GM04504 (cell line): ENCODE data around the gene GGN.
"Not testable (repeated sequence)": the region's sequence is repeated elsewhere in the genome, so short reads cannot be mapped to it uniquely, and the experiment has no call there.

Experiments used
- DNase-seq: peaks from one replicate; pipeline ENCODE4 v3.0.0-alpha.2; 2012; ENCODE audit warnings: low read depth

GGN gene, protein sequence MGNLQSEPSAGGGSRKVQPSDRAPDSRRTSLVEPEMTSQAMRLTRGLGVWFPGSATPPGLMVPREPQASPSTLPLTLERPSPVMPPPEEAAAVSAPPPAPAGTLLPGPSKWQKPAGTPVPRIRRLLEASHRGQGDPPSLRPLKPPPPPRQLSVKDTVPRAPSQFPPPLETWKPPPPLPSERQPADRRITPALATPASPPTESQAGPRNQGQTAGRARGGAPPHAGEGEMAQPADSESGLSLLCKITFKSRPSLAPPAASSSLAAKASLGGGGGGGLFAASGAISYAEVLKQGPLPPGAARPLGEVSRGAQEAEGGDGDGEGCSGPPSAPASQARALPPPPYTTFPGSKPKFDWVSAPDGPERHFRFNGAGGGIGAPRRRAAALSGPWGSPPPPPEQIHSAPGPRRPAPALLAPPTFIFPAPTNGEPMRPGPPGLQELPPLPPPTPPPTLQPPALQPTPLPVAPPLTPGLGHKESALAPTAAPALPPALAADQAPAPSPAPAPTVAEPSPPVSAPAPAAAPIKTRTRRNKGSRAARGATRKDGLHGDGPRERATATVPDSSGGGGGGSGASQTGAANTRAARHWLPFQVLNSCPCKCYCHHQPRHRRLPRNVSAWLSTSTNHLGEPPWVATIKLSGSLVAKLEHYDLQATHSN

DNA sequence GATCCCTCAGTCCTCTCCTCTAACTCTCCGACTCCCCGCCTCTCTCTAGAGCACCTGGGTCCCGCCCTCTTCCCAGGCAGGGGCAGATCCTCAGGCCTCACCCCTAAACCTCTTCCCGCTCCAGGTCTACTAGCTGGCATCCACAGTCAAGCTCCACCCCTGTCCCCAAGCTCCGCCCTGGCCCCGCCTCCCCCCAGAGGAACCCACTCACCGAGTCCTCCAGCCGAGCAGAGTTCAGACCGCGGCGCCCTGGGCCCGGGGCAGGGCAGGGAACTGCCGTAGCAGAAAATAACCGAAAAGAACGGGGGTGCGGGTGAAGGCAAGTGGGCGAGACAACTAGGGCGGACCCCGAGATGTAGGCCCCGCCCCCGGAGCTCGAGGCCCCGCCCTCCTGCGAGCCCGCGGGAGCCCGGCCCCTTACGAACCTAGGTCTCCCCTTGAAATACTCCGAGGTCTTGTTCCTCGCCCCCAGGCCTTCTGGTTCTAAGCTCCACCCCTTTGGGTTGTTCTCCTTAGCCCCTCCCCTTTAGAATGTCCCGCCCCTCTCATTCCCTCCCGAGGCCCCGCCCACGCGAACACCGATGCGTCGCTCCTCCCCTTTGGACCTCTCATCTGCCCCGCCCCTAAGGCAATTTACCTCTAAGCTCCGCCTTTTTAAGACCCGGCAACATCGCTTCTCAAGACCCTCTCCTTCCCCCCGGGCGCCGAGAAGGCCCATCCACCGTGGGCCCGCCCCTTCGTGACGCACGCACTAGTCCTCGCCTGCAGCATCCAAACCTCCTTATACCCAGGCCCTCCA is at the start of gene GGN:
GGN (minus strand) TSS at position 485 of the 799 bp plus-strand sequence. CDS start 773 bp downstream, outside the sequence.
- peak; percentile 77 for DNase-seq

DNA sequence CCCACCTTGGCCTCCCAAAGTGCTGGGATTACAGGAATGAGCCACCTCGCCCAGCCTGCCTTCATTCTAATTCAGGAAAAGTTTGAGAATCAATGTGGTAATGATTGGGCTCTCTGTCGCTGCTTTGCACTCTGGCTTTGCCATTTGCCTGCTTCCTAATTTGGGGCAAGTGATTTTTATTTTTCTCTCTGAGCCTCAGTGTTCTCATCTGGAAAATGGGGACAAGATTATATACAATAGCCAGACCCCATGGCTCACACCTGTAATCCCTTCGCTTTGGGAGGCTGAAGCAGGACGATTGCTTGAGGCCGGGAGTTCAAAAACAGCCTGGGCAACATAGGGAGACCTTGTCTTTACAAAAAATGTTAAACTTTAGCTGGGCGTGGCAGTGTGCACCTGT is 49.5 kb upstream of the GGN start:
- no peak for DNase-seq

DNA sequence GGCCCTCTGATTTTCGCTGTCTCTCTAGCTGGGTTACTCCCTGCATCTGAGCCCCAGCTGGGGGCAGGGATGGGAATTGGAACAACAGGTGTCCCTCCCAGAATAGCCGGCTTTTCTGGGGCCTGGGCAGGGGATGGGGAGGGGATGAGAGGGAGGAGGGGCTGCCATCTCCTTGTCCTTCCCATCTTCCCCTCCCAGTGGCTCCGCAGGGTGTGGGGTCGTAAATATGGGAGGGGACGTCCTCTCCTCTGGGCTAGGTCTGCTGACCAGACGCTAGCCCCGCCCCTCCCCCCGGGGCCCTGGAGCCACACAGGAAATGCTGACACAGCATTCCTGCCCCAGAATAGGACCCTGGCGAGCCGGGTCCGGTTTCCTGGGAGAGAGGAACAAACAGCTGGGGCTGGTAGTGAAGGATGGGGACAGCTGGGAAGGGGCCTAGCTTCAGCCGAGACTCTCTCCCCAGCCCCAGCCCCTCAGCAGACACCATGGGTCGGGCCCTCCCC is 46.8 kb upstream of the GGN start:
- DNase-seq, result no peak

DNA sequence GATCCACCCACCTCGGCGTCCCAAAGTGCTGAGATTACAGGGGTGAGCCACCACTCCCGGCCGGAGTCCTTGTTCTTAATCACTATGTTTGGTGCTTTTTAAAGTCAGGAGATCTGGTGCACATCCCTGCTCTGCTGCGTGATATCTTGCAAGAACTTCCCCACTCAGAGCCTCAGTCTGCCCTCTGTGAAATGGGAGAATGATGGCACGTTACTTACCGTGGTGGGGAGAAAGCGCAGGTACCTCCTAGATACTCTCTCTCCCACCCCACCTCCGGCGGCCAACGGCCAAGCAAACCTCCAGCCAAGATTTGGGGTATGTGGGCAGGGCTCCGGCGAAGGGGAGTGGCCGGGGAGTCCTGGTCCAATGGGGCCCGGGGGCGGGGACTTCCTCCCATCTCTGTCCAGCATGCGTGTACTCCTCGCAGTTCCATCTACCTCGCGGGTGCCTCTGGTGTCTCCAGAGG is 45.5 kb upstream of the GGN start, which contains the start of gene RYR1:
RYR1 (plus strand) TSS at position 424 of the 466 bp plus-strand sequence. CDS start 139 bp downstream, outside the sequence.
- no peak for DNase-seq

DNA sequence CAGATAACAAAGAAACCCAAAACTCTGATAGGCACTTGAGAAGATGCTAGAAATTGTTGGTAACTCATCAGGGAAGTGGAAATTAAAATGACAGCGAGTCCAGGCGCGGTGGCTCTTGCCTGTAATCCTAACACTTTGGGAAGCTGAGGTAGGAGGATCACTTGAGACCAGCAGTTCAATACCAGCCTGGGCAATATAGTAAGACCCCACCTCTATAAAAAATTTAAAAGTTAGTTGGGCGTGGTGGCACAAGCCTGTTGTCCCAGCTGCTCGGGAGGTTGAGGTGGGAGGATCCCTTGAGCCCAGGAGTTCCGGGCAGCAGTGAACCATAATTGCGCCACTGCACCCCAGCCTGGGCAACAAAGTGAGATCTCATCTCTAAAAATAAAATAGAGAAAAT is 43.1 kb upstream of the GGN start:
- no peak for DNase-seq

DNA sequence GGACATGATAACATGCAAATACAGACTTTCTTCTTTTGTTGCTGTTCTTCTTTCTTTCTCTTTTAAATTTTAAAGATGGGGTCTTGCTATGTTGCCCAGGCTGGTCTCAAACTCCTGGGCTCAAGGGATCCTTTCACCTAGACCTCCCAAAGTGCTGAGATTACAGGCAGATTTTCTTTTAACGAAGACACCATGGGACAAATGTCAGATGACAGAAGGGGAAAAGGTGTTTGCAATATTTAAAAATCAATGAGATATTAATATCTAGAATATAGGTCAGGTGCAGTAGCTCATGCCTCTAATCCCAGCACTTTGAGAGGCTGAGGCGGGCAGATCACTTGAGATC is 42.0 kb upstream of the GGN start:
- DNase-seq, result no peak

DNA sequence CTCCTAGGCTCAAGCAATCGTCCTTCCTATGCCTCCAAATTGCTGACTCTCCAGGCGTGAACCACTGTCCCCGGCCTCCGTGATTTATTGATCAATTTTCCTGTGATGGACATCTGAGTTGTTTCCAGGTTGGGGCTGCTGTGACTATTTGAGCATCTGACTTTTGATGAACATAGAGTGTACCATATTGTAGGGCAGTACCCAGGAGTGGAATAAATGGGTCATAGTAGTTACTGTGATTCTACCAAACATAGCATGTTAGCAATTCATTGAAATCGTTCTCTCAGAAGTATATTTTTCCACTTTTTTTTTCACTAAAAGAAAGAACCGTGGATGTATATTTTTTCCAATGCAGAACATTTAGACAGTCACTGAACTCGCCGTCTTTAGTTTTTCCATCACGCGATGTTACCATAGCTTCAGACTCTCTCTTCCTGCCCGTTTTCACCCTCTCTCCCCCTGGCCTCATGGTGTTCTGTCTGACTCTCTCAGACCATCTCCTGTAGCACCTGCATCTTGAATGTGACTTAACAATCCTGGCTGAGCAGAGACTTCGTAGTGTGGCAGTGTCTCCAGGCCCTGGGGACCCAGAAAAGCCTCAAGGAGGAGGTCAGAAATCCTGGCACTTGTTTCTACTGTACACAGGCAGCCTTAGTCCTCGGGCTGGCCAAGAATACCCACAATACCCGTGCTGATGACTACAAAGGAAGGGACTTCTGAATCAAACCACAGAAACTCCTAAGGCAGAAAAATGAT is 41.4 kb upstream of the GGN start:
- no peak for DNase-seq

DNA sequence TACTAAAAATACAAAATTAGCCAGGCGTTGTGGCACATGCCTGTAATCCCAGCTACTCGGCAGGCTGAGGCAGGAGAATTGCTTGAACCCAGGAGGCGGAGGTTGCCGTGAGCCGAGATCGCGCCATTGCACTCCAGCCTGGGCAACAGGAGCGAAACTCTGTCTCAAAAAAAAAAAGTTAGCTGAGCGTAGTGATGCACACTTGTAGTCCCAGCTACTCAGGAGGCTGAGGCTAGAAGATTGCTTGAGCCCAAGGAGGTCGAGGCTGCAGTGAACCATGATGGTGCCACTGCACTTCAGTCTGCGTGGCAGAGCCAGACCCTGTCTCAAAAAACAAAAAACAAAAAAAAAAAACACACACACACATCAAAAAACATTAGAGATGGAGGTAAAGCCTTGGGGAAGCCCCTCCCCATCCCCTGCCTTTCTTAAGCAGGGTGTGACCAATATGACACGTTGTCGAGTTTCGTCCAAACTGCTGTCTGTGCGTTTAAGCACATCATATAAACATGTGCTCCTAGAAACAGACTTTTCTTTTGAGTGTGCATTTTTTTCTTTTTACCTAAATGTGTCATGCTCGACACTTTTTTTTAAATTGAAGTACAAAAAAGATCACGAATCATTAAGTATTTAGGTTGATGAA is 39.3 kb upstream of the GGN start:
- not testable (repeated sequence) for DNase-seq

DNA sequence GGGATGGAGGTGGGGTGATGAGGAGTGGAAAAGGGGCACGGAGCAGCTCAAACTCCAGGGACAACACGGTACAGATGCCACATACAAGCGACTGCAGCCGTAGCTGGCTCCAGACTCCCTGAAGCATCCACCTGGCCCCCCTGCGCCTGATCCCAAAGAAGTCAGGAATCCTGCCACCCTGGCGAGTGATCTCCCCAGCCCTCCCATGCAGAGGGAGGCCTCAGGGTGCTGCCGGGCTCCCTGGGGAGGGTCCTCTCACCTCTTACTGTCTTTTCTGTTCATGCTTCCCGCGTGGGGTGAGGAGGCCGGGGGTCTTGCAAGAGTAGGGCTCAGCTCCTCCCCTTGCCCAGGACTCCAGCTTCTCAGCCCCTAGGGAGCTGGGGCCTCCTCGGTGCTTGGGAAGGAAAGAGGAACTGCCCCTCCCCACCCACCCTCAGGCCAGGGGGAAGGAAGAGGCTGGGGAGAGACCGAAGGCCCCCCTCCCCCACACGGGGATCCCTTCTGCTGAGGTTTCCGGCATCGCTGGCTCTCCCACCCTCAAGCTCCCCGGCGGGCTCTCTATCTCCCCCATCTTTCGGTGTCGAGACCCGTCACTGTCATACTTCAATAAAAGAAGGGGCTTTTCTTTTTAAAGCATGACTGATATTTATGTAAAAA is 38.1 kb upstream of the GGN start, which contains the start of gene RASGRP4:
RASGRP4 (minus strand) TSS at position 410 of the 657 bp plus-strand sequence; CDS start at position 282, 128 bp downstream.
- no peak for DNase-seq

DNA sequence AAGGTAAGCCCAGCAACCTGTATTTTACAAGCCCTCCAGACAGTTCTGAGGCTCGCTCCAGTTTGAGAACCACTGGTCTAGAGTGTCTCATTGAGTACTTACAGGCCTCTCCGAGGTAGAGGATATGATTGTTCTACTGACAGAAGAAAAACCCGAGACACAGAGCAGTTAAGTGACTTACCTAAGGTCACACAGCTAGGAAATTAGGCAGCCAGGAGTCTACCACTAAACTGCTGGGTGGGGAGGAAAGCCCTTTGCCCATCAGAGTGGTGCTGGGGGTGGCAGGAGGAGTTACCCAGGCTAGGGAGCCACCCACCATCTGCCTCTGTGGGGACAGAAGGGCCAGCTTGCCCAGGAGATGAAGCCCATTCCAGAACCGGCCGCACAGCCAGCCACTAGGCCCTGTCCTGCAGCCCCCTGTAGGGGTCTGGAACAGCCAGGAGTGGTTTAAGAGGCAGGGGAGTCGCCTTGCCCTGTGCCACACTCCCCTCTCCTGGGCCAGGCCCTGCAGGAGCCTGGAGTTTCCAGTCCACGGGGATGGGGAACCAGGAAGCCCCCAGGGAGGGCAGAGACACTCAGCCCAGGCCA is 37.5 kb upstream of the GGN start:
- no peak for DNase-seq

DNA sequence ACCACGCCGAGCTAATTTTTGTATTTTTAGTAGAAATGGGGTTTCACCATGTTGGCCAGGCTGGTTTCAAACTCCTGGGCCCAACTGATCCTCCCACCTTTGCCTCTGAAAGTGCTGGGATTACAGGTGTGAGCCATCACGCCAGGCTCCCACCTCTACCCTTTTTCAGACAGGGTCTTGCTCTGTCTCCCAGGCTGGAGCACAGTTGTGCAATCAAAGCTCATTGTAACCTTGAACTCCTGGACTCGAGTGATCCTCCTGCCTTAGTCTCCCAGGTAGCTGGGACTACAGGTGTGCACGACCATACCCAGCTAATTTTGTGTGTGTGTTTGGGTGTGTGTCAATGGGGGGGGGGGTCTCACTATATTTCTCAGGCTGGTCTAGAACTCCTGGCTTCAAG is 36.4 kb upstream of the GGN start:
- no peak for DNase-seq

DNA sequence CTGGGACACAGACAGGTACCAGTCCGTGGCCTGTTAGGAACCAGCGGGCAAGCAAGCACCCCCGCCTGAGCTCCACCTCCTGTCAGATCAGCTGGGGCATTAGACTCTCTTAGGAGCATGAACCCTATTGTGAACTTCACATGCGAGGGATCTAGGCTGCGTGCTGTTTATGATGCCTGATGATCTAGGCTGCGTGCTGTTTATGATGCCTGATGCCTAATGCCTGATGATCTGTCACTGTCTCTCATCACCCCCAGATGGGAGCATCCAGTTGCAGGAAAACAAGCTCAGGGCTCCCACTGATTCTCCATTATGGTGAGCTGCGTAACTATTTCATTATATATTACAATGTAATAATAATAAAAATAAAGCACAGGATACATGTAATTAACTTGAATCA is 34.6 kb upstream of the GGN start:
- DNase-seq, result no peak

DNA sequence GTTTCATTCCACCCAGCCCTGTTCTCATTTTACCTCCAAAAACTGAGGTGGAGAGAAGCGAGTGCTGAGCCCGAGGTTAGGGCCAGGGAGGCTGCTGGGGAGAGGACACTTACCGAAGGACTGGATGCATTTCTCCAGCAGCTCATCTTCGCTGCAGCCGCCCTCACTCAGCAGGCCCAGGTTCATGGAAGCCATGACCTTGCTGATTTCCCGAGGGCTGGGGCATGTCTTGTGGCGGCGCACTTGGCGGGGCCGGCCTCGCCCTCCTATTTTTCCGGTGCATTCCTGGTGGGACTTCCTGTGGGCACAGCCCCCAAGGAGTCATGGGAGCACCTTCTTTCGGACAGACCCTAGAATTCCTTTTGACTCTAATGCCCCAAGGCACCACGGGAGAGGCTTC is 34.0 kb upstream of the GGN start:
- no peak for DNase-seq

DNA sequence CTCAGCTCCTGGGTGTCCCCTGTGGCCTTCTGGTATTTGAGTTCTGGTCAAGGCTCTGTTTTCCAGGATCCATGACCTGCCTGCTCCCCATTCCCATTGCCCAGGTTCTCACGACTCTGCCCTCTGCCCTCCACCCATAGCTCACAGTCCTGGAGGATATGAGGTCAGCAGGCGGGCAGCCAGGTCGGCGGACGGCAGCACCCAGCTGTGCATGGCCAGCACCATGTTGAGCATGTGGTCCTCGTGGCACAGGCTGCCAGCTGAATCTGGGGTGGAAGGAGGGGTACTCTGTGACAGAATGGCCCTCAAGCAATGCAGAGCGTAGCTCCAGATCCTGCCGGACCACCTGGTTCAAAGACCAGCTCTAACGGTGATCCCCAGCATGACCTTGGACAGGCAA is 33.1 kb upstream of the GGN start:
- DNase-seq, result no peak

DNA sequence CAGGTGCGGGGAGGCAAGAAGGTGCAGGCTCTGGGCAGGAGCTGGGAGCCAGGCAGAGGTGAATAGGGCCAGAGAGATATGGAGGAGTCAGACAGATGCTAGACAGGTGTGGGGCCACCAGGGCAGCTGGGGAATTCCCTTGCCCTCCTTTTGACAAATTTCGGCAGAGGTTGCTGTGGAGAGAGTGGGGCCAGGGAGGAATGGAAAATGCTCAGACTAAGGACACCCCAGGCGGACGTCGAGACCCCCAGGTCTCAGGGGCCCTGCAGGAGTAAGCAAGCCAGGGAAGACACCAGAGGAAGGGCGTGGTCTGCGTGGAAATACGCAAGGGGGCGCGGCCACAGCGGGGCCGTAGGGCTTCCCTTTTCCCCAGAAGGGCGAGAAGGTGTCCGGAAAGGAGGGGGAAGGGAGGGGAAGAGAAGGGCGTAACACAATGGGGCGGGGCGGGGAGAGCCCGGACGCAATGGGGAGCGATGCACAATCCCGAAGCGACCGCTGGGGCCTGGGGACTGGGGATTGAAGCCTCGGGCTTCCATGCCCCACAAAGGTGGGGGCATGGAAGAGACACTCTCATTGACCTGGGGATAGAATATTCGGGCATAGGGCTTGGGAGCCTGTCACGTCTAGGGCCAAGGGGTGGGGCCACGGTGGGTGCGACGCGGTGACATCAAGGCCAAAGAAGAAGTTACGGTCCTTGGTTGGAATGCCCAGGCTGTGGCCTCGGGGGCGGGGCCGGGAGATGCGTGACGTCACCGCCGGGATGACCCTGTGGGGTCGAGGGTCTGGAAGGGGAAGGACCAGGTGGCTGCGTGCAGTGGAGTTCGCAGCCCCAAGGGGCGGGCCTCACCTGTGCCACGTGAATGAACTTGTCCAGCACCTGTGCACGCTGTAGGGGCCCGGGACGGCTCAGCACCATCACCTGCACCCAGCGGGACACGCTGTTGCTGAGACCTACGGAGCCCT is 30.0 kb upstream of the GGN start:
- DNase-seq, result no peak

DNA sequence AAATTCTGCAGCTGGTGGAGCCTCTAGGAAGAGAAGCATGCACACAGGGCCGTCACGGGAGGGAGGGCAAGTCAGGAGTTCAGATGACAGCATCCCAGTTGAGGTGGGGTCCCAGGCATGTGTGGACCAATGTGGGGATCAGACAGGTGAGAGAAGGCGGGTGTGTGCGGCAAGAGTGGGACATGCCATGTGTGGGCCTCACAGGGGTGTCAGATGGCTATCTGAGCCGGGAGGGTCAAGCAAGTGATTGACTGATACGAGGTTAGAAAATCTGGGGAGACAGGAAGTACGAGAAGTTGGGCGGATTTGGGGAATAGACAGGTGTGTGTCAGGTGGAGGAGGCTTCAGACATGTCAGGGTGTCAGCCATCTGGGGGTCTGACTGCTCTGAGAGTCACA is 29.3 kb upstream of the GGN start:
- no peak for DNase-seq

DNA sequence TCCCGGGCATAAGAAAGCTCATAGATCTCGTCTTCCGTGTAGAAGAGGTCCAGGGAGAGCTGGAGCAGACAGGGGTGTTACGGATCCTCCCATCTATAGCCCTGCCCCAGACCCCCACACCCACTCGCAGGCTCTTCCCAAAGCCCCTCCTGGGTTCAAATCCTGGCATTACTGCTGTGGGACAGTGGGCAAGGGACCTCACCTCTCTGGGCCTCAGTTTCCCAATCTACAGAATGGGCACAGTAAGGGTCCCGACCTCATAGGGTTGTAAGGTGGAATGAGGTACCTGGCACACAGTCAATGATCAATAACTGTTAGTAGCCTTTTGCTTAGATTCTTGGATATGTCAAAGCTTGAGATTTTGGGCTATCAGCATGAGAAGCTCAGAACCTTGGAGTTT is 25.6 kb upstream of the GGN start:
- no peak for DNase-seq

DNA sequence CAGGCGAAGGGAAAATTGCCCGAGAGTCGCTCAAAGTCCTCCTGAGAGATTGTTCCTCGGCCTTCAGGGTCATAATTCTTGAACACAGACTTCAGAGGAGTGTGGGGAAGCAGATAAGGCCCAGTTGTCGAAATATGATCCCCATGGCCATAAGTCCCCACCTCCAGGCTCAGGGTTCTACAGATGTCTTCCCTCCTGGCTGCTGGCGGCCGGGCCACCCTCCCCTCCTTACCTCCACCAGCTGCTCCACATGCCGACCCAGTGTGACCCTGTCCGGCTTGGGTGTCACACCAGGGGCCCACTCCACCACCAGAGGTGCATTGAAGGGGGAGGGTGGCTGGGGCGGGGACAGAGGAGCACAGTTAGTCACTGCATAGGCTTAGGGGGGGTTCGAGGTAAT is 25.1 kb upstream of the GGN start:
- no peak for DNase-seq

DNA sequence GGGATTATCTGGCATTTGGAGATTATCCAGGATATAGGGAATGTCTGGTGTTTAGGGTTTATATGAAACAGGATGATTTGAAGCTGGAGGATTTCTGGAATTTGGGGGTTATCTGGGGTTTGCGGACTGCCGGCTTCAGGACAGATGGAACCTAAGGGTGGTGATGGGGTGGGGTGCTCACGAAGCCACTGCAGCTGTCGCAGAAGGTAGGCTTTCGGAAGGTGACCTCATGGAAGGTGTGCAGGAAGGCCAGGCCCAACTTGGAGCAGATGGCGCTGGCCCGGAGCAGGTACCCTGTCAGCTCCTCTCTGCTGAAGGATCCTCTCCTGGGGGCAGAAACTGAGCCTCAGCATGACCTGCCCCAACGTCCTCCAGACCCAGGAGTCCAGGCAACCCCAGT is 24.7 kb upstream of the GGN start:
- DNase-seq, result no peak
